HG02943 (cell line): ENCODE measurements around the gene CST3.

ENCODE experiments used
- ATAC-seq: cut with Tn5 transposase; IDR thresholded peaks from one replicate; pipeline ENCODE4 v1.9.1; 2021; ENCODE audit warnings: mild to moderate bottlenecking, low read depth, moderate library complexity; ENCODE audit not compliant: unreplicated experiment

Gene CST3

GRCh38 chr20:23605867-23606651 lies 31.7 kb downstream of the CST3 start, which contains the start of gene CST9:
TSS of gene CST9 (minus strand) at chr20:23605917. CDS start at chr20:23605864, 53 bp downstream.
- ATAC-seq: no peak

- no peak for ATAC-seq
Observed at GRCh38 chr20:23604306-23604705, 33.4 kb downstream of the CST3 start.

- no peak for ATAC-seq
Observed at GRCh38 chr20:23603321-23603720, 34.4 kb downstream of the CST3 start.

- ATAC-seq: no peak
Observed at GRCh38 chr20:23602699-23603098, 35.1 kb downstream of the CST3 start.

GRCh38 chr20:23602241-23602640 lies 35.5 kb downstream of the CST3 start:
- ATAC-seq: no peak

GRCh38 chr20:23601715-23602114 lies 36.0 kb downstream of the CST3 start:
- ATAC-seq: no peak

GRCh38 chr20:23598481-23598880 lies 39.3 kb downstream of the CST3 start:
- ATAC-seq: no peak

GRCh38 chr20:23596579-23597250 lies 41.0 kb downstream of the CST3 start:
- ATAC-seq: no peak

- ATAC-seq: no peak
Observed at GRCh38 chr20:23595941-23596340, 41.8 kb downstream of the CST3 start.

- no peak for ATAC-seq
Observed at GRCh38 chr20:23588434-23589403, 49.0 kb downstream of the CST3 start.

- no peak for ATAC-seq
Observed at GRCh38 chr20:23587631-23588030, 50.1 kb downstream of the CST3 start.

GRCh38 chr20:23586735-23587525 lies 50.8 kb downstream of the CST3 start:
- no peak for ATAC-seq

- ATAC-seq: no peak
Observed at GRCh38 chr20:23585808-23586734, 51.7 kb downstream of the CST3 start.

GRCh38 chr20:23585449-23585807 lies 52.3 kb downstream of the CST3 start:
- no peak for ATAC-seq

GRCh38 chr20:23584434-23585199 lies 53.1 kb downstream of the CST3 start:
- no peak for ATAC-seq
